Stimulated activated CD4-positive, alpha-beta T cell treated with anti-CD3 and anti-CD28 coated beads, Interleukin-2, amount 100 ng/mL, for 24 hours (primary cell): ENCODE data around the gene ITSN1.
"Not testable (repeated sequence)": the region's sequence is repeated elsewhere in the genome, so short reads cannot be mapped to it uniquely, and the experiment has no call there.

Experiments
- DNase-seq, 2 donors: peaks; one replicate each; pipeline ENCODE4 v3.0.0-alpha.2; 2020

Gene ITSN1

GRCh38 chr21:33775100-33775828 lies 133.0 kb downstream of the ITSN1 start:
- no peak for DNase-seq

DNA sequence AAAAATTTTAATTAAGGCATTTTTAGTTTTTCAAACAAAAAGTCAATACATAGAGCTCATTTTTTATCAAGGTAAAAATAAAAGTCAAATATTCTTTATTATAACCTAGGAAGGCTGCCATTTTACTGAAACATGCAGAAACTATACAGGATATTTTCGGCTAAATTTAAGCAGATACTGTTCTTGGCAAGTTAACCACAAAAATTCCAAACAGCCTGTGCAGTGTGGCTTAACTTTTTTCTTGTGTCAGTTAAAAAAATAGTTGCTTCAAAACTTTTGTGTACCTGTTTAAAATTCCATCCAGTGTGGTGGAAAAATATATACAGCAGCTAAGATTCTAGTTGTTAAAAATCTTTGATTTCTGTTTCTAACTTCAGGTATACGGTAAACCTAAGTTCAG lies 138.3 kb downstream of the ITSN1 start:
- no peak for DNase-seq

DNA sequence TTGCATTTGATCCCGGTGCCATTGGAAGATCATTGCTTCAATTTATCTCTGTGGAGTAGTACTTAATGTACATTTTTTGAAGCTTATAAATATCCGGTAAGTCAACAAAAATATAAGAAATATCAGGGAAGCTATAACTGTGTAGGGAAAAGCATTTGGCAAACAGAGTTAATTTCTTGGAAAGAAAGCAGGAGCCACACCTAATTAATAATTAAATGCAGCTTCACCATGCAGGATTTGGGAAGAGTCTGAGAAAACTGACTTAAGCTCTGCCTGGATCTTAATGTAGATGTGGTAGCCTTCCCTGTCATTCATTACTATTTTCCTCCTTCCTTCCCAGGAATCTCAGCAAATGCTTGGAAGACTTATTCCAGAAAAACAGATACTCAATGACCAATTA lies 138.8 kb downstream of the ITSN1 start:
- DNase-seq, result no peak

DNA sequence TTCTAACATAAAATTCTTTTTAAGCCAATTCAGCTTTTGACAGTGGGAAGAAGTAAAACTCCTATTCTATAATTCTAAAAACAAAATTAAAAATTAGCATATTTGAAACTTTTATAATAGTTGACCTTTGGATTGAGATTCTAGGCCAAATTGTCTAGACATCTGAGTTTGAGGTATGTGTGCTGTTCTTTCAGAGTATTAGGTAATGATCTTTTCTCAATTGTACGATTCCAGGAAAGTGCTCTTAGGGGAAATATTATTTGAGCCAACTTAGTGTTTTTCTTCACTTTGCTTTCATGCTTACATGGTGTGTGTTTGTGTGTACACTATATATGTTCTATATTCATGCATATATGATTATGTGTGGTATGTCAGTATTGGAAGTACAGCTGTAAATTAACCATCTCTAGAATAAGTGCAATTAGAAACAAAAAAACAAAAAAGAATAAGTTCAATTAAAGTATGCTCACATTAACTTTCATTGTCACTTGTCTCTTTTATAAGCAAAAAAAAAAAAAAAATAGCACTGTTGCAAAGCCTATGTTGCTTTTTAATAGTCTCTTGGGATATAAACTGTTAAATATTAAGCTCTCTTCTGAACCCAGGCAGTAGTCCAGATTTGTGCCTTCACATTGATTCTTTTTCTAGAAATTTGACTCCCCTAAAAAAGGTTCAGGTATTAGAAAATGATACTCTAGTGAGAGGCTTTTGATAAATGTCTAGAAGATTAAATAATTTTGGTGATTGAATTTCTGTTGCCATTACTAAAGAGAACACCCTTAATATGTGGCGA lies 141.1 kb downstream of the ITSN1 start:
- no peak for DNase-seq

GRCh38 chr21:33787431-33787830 lies 145.1 kb downstream of the ITSN1 start:
- DNase-seq, result no peak

DNA sequence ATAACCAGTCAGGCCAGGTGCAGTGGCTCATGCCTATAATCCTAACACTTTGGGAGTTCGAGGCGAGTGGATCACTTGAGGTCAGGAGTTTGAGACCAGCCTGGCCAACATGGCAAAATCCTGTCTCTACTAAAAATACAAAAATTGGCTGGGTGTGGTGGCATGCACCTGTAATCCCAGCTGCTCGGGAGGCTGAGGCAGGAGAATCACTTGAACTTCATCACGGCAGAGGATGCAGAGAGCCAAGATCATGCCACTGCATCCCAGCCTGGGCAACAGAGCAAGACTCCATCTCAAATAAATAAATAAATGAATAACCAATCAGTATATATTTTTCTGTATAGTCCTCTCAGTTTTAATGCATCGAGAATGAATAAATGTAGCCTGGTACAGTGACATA lies 146.1 kb downstream of the ITSN1 start:
- DNase-seq, result not testable (repeated sequence)

DNA sequence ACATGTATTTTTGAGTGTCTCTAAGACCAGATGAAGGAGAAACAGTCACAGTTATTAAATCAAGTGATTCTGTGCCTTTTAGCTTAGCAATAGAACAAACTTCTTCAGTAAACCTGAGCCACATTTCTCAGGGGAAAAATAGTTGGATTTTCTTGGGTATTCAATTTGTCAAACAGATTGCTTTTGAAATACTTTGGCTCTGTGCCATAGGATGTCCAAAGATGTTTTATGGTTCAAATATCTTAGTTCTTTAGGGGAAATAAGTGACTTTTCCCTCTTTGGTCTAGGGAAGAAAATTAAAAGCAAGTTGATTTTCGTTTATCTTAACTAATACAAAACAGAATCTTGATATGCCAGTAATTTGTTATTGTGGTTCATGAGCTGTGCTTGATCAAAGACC lies 147.4 kb downstream of the ITSN1 start:
- DNase-seq, result no peak

DNA sequence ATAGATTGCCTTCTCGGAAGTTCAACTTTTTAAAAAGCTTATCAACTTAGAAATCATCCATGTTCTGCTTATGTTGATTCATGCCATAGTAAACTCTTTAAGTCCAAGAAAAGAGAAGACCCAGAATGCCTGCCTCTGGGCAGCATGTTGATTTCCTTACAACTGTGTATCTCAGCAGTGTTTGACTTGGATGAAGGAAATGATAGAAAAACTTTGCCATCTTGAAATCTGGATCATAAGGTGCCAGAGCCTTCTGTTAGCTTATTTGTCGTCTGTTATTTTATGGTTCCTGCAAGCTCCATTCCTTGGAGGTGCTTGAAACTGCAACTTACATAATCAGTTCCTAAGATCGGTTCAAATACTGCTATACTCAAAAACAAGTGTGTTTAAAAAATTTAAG lies 148.8 kb downstream of the ITSN1 start:
- DNase-seq, result no peak

GRCh38 chr21:33794596-33794995 lies 152.3 kb downstream of the ITSN1 start:
- DNase-seq, result no peak

- no peak for DNase-seq
These were observed 155.3 kb downstream of the ITSN1 start for GRCh38 chr21:33797565-33797964.

DNA sequence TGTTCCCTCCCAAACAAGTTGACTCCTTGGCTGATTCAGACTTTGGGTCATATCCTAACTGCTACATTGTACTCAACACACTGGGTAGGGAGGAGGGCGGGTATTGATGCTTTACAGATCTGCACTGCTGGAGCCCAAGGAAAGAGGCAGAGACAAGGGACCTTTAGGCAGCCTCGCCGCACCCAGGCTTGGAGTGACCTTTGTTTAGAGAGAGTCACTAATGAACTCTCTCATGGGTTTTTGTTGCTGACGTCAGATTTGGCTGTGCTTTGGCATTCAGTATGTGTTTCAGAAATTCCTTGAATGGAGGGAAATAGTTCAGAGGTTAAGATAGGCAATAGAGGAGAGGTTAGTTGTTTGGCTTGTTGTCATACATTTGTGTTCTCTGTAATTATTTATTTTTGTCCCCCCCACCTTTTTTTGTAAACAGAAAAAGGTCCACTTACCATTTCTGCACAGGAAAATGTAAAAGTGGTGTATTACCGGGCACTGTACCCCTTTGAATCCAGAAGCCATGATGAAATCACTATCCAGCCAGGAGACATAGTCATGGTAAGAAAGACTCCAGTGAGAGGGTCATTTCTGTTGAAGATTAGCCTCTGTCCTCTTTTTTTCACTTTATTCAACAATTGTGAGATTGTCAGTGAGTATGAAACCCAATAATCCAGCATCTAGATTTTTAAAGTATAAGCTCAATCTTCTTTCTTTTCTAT lies 157.2 kb downstream of the ITSN1 start:
- DNase-seq, result no peak

DNA sequence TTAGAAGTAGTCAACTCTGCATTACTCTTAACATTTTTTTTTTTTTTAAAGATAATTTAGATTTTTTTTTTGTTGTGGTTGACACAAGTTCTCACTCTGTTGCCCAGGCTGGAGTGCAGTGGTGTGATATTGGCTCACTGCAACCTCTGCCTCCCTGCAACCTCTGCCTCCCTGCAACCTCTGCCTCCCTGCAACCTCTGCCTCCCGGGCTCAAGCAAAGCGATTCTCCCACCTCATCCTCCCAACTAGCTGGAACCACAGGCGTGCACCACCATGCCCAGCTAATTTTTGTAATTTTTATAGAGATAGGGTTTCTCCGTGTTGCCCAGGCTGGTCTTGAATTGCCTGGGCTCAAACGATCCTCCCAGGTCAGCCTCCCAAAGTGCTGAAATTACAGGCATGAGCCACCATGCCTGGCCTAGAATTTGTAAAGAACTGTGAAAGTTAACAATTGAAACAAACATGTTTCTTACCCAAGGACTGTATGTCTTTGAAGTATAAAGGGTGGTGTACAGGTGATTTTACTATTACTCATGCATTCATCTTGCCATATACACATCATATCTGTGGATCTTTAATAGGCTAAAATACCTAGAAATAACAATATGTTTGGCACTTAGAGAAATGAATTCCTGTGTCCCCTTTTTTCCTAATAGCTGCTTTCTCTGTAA lies 158.6 kb downstream of the ITSN1 start:
- no peak for DNase-seq

DNA sequence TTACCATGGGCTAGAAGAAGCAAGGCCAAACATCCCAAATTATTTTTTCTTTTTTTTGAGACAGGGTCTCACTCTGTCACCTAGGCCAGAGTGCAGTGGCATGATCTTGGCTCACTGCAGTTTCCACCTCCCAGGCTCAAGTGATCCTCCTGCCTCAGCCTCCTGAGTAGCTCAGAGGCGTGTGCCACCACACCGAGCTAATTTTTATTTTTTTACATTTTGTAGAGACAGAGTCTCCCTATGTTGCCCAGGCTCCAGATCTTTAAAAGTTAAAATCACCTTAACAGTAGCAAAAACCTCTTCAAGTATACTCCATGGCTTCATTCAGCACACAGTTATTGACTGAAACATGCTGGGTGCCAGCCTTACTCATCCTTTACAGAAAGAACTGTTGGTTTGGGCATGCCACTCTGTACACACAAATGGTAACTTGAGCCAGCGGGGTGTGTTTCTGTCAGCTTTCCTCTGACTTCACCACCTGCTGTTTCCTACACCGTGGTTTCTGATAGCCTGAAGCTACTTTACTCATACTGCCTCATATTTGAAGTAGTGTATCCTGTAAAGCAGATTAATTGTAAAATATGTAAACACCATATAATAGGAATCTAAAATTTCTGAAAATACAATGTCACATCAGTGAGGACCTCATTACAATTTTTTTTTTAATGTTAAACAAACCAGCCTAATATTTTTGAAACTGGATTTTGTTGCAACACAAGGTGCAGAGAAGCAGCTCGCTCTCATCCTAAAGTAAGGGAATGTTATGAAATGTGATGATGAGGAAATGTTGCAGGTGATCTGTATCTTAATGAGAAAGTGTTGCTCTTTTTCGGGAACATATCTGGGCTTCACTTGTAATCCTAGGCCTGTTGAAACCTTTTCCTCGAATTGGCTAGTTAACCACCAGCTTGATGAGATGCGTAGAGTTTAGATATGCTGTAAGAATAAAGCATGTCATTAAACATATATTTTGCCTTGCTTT lies 159.4 kb downstream of the ITSN1 start:
- no peak for DNase-seq

GRCh38 chr21:33802481-33802880 lies 160.2 kb downstream of the ITSN1 start:
- DNase-seq, result no peak

DNA sequence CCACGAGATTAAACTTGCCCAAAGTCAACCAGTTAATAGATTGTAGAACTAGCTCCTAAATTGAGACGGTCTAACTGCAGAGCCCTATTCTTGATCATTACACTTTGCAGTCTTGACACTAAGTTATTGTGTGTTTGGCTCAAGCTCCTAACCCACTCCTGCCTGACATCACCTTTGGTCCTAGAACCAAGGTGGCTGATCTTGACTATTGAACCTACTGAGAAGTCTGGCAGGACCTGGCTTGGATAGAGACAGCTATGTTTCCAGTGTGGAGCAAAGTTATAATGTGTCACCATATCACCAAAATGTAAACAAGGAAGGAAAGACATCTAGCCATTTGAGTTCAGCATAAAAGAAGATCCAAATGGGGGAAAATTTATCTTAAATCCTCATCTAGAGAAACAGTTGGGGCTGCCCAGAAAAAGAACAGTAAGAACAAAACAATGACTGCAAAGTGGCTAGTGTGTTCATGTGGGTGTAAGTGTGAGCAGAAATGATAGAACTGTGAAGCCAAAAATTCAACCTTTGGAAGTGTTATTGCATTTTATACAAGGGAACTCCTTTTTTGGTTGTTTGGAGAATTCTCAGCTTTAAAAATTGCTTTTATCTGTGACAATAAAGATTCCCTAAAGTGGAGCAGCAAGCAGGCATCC lies 166.5 kb downstream of the ITSN1 start:
- no peak for DNase-seq

GRCh38 chr21:33810766-33811165 lies 168.5 kb downstream of the ITSN1 start:
- no peak for DNase-seq

DNA sequence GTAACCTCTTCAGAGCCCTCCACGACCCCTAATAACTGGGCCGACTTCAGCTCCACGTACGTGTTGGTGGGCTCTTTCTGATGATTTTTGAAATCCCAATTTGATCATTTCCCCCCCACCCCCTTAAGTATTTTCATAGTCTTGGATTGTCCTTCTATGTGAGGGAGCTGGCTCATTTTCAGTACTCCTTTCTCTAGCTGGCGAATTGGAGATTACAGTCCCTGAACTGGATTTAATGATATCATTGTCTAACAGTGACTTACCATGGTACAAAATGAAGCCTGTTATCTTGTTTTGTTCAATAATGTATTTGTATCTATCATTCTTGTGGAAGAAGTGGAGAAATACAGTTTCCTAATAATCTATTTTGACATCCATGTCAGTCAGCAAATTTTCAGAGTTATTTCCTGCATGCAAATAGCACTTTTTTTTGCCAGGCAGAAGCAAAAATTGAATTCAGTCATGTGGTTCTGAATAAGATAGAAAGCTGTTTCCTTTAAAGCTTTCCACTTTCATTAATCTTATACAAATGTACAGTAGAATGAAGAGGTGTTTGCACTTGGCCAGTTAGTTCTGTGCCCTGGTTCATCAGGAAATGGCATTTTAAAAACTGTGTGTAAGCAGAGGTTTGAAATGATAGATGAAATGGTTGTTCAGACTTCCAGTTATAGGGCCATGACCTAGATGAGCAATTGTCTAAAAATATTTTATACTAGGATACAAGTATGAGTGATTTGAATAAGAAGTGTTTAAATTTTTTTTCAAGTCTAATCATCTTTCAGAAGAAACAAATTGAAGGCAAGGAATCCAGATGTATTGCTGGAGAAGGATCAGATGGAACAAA lies 169.1 kb downstream of the ITSN1 start:
- DNase-seq, result no peak

DNA sequence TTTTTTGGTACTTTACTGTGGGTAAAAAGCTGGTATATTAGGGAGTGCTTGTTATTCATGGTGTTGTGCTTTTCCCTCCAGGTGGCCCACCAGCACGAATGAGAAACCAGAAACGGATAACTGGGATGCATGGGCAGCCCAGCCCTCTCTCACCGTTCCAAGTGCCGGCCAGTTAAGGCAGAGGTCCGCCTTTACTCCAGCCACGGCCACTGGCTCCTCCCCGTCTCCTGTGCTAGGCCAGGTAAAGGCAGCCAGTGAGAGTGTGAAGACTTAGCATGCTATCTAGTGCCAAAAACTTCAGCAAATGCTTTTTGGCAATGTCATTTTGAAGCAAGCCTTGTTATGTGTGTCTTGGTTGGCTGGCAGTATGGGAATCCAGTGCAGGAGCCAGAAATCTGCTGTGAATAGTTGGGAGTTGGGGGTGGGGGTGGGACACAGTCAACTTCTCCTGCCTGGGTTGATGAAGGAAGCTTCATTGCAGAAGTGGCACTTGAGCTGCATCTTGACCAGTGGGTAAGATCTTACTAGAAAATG lies 171.6 kb downstream of the ITSN1 start:
- no peak for DNase-seq

DNA sequence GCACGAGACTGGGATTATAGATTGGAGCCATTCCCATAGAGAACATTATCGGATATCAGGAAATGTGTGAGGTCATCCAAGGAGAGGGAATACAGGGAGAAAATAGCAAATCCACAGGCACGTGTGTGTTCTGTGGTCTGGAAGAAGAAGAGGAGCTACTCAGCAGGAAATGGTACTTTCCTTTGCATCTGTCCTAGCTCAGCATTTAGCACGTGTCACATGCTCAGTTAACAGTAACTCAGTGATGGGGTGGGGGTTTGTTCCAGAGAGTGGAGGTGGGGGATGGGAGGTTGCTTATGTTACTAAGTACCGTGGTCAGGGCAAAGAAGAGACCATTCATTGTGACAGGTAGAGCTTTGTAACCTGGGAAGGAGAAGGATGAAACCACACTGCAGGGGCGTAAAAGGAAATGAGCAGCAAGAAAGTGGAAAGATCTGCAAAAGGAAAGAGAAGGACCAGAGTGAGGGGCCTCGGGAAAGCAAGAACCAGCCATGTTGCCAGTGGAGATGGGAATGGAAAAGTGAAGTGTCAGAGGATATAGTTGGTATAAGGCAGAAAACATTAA lies 172.9 kb downstream of the ITSN1 start:
- DNase-seq, result no peak

GRCh38 chr21:33816174-33816573 lies 173.9 kb downstream of the ITSN1 start:
- no peak for DNase-seq
